ENCODE results near the gene RORB. TPM values are rescaled to one million over a fixed set of nuclear protein-coding genes. Genes with fewer than 3 reads are reported as not detected.

RORB gene
- total RNA-seq, 2 experiments from 2014 or later: not detected

GRCh38 chr9:74609671-74610405 is 112.7 kb downstream of the RORB start:
- no peak overlapping the region for H3K4me3 ChIP-seq (ENCODE audit: low read depth, low read length, poor library complexity, severe bottlenecking)
- no peaks in the 10 kb centered on the region for H3K36me3 ChIP-seq (ENCODE audit: insufficient read depth, low read length)
- no peaks in the 10 kb centered on the region for H4K20me1 ChIP-seq (ENCODE audit: insufficient read depth, low read length)
- H2AFZ ChIP-seq (ENCODE audit: low read length): 0 out of 2 replicates have a peak overlapping the region, but pooled peaks have one; percentile 55
- H3K4me1 ChIP-seq (ENCODE audit: insufficient read depth, low read length, poor library complexity, severe bottlenecking): peaks cover 20% of the 10 kb centered on the region
- intact Hi-C loops (cut with micrococcal nuclease; ENCODE audit: unreplicated experiment): no loop called here
- ChIA-PET CTCF (ENCODE audit: unreplicated experiment) (no interaction called here), POLR2A (interaction anchor here (0.8 kb wide), 1 partner anchor 12 kb away, joined by 3 read pairs; no protein-coding TSS in a partner anchor)
- no peaks in the 10 kb centered on the region for H3K9me2 ChIP-seq (ENCODE audit: insufficient read depth, low read length)
- DNase-seq (ENCODE audit: low spot score): peak; percentile 7
- no peaks in the 10 kb centered on the region for H3K9me3 ChIP-seq (ENCODE audit: low read length)
- no peak overlapping the region for H3K27ac ChIP-seq (ENCODE audit: low read depth, low read length, poor library complexity, severe bottlenecking)
- BruUV-seq (replicated peaks): no TSS peak
- peak overlapping the region; percentile 21 for H3K4me2 ChIP-seq (ENCODE audit: low read length)
- no peaks in the 10 kb centered on the region for H3K79me2 ChIP-seq (ENCODE audit: insufficient read depth, low read depth, low read length)
- TF ChIP-seq CTCF (conservative IDR thresholded peaks at IDR 0.05; ENCODE audit: low read length) (peak; percentile 51), EZH2phosphoT487 (IDR thresholded peaks at IDR 0.05; ENCODE audit: borderline replicate concordance, low read depth, low read length) (no peak)

GRCh38 chr9:74610523-74611061 is 113.5 kb downstream of the RORB start:
- BruUV-seq (replicated peaks): no TSS peak
- ChIA-PET CTCF (ENCODE audit: unreplicated experiment) (interaction anchor here (0.7 kb wide), 1 partner anchor 27 kb away, joined by 3 read pairs; no protein-coding TSS in a partner anchor), POLR2A (interaction anchor here (0.7 to 0.9 kb wide), 2 partner anchors 41 to 1477 kb away, joined by 3 read pairs; no protein-coding TSS in a partner anchor)
- intact Hi-C loops (cut with micrococcal nuclease; ENCODE audit: unreplicated experiment): no loop called here
- TF ChIP-seq EZH2phosphoT487 (IDR thresholded peaks at IDR 0.05; ENCODE audit: borderline replicate concordance, low read depth, low read length) (no peak), CTCF (conservative IDR thresholded peaks at IDR 0.05; ENCODE audit: low read length) (no peak)
- H4K20me1 ChIP-seq (ENCODE audit: insufficient read depth, low read length): no peaks in the 10 kb centered on the region
- no peaks in the 10 kb centered on the region for H3K79me2 ChIP-seq (ENCODE audit: insufficient read depth, low read depth, low read length)
- no peak overlapping the region for H3K27ac ChIP-seq (ENCODE audit: low read depth, low read length, poor library complexity, severe bottlenecking)
- DNase-seq (ENCODE audit: low spot score): no peak
- no peaks in the 10 kb centered on the region for H3K36me3 ChIP-seq (ENCODE audit: insufficient read depth, low read length)
- H3K9me3 ChIP-seq (ENCODE audit: low read length): no peaks in the 10 kb centered on the region
- H3K9me2 ChIP-seq (ENCODE audit: insufficient read depth, low read length): no peaks in the 10 kb centered on the region
- H3K4me2 ChIP-seq (ENCODE audit: low read length): peak overlapping the region; percentile 21; the same call in 1 of the 2 replicates
- H2AFZ ChIP-seq (ENCODE audit: low read length): peak overlapping the region; percentile 55; the same call in 1 of the 2 replicates
- peaks cover 20% of the 10 kb centered on the region for H3K4me1 ChIP-seq (ENCODE audit: insufficient read depth, low read length, poor library complexity, severe bottlenecking)
- H3K4me3 ChIP-seq (ENCODE audit: low read depth, low read length, poor library complexity, severe bottlenecking): no peak overlapping the region

- intact Hi-C loops (cut with micrococcal nuclease; ENCODE audit: unreplicated experiment): no loop called here
Observed at GRCh38 chr9:74630228-74630627, 133.1 kb downstream of the RORB start.

More at GRCh38 chr9:74630228-74630627, 133.1 kb downstream of the RORB start:
- Histone ChIP-seq H3K9me2 (ENCODE audit: insufficient read depth, low read length) (no peaks in the 10 kb centered on the region), H3K27ac (ENCODE audit: low read depth, low read length, poor library complexity, severe bottlenecking) (no peak overlapping the region), H2AFZ (ENCODE audit: low read length) (no peak overlapping the region), H3K4me1 (ENCODE audit: insufficient read depth, low read length, poor library complexity, severe bottlenecking) (no peaks in the 10 kb centered on the region), H3K36me3 (ENCODE audit: insufficient read depth, low read length) (no peaks in the 10 kb centered on the region), H3K4me3 (ENCODE audit: low read depth, low read length, poor library complexity, severe bottlenecking) (no peak overlapping the region), H3K79me2 (ENCODE audit: insufficient read depth, low read depth, low read length) (no peaks in the 10 kb centered on the region), H3K9me3 (ENCODE audit: low read length) (no peaks in the 10 kb centered on the region), H3K4me2 (ENCODE audit: low read length) (no peak overlapping the region), H4K20me1 (ENCODE audit: insufficient read depth, low read length) (no peaks in the 10 kb centered on the region)
- BruUV-seq (replicated peaks): no TSS peak
- TF ChIP-seq CTCF (conservative IDR thresholded peaks at IDR 0.05; ENCODE audit: low read length) (no peak), EZH2phosphoT487 (IDR thresholded peaks at IDR 0.05; ENCODE audit: borderline replicate concordance, low read depth, low read length) (no peak)
- POLR2A ChIA-PET: interaction anchor here (0.6 to 1.1 kb wide), 2 partner anchors 15 to 67 kb away, joined by 3 read pairs; no protein-coding TSS in a partner anchor
- no peak for DNase-seq (ENCODE audit: low spot score)
- CTCF ChIA-PET (ENCODE audit: unreplicated experiment): no interaction called here
